ENCODE data around the gene ADISSP.

ADISSP gene

DNA sequence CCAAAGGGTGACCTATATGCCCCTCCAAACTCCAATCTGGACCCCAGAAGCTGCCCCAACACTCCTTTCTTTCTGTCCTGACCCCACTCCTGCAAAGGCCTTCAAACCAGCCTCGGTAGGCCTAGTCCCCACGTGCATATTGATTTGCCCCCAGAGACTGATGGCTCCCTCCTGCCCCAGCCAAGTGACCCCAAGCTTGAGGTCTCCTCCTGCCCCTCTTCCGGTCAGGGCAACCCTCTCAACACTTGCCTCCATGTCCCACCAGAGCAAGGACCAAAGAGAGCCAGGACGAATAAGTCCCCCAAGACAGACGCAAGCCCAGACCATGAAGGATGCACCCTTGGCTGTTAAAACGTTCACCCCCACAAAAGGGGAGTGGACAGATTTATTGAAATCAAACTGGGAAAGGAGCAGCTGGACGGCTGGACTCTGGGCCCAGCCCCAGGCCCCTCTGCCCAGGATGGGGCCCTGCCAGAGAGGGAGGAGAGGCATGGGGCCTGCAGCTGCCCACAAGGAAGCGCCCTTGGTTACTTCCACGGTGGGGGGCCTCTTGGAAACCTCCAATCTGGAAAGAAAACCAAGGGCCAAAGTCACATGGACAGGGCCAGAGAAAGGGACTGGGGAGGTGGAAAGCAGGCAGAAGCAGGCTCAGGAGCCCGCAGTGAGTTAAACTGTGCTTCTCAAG, 16.1 kb upstream of the ADISSP start:
- peaks cover 0 to 21% of the 10 kb centered on the region in 2 experiments; a peak in 2 of 3 replicates for H3K36me3 ChIP-seq (ENCODE audit: control insufficient read depth in 2 of 2, insufficient read depth in 1 of 2, low read length in 2 of 2)
- 0 out of 2 replicates have a peak, but pooled peaks have one; percentile 10 for TF ChIP-seq ZNF341 (tag by site-specific recombination; IDR thresholded peaks at IDR 0.05; ENCODE audit: low read depth)
- TF ChIP-seq GLIS1 (tag by site-specific recombination; IDR thresholded peaks at IDR 0.05): peak; percentile 28; the same call in 1 of the 2 replicates
- no peak for TF ChIP-seq REST (tag by site-specific recombination; IDR thresholded peaks at IDR 0.05)
- peaks cover 15% of the 10 kb centered on the region; the same call in 1 of the 2 replicates for H3K4me1 ChIP-seq (ENCODE audit: control insufficient read depth, insufficient read depth, low read length)
- H3K9me3 ChIP-seq (ENCODE audit: control insufficient read depth, insufficient read depth, low read depth, low read length): no peaks in the 10 kb centered on the region
- POLR2A ChIA-PET: interaction anchor here (0.6 to 3.3 kb wide), 3 partner anchors 16 to 75 kb away, joined by 3 to 33 read pairs (median 6); partner anchors contain the start of gene ADISSP
- CTCF ChIA-PET: interaction anchor here (0.6 to 10.3 kb wide), 6 partner anchors 15 to 133 kb away, joined by 3 to 142 read pairs (median 4); partner anchors contain the start of gene AP5S1
- H3K27ac ChIP-seq (ENCODE audit: extremely low read depth, low read depth, low read length): 0 out of 2 replicates have a peak overlapping the region, but pooled peaks have one; percentile 24
- no peak overlapping the region for H3K4me3 ChIP-seq (ENCODE audit: low read depth, low read length)

GRCh38 chr20:3783068-3783489, 15.5 kb upstream of the ADISSP start:
- H3K4me3 ChIP-seq (ENCODE audit: low read depth, low read length): no peak overlapping the region
- peak overlapping the region; percentile 30; the same call in 1 of the 2 replicates for H3K27ac ChIP-seq (ENCODE audit: extremely low read depth, low read depth, low read length)
- ChIA-PET POLR2A (interaction anchor here (0.5 to 3.3 kb wide), 3 partner anchors 15 to 68 kb away, joined by 3 to 33 read pairs (median 5); partner anchors contain the start of gene ADISSP), CTCF (interaction anchor here (1.4 to 10.3 kb wide), 3 partner anchors 30 to 63 kb away, joined by 3 to 142 read pairs (median 10); partner anchors contain the start of gene AP5S1)
- TF ChIP-seq, protein P1, sequence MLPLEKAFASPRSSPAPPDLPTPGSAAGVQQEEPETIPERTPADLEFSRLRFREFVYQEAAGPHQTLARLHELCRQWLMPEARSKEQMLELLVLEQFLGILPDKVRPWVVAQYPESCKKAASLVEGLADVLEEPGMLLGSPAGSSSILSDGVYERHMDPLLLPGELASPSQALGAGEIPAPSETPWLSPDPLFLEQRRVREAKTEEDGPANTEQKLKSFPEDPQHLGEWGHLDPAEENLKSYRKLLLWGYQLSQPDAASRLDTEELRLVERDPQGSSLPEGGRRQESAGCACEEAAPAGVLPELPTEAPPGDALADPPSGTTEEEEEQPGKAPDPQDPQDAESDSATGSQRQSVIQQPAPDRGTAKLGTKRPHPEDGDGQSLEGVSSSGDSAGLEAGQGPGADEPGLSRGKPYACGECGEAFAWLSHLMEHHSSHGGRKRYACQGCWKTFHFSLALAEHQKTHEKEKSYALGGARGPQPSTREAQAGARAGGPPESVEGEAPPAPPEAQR (tag by site-specific recombination; IDR thresholded peaks at IDR 0.05): no peak
- TF ChIP-seq YY2 (tag by site-specific recombination; IDR thresholded peaks at IDR 0.05) (no peak), ZNF138 (tag by site-specific recombination; IDR thresholded peaks at IDR 0.05; ENCODE audit: borderline replicate concordance) (no peak), GLIS2 (tag by site-specific recombination; IDR thresholded peaks at IDR 0.05) (peak; percentile 12; the same call in 1 of the 2 replicates), ZBTB49 (tag by site-specific recombination; IDR thresholded peaks at IDR 0.05; ENCODE audit: low read depth) (no peak), GLIS1 (tag by site-specific recombination; IDR thresholded peaks at IDR 0.05) (peak; percentile 25; the same call in 1 of the 2 replicates), HIC1 (tag by site-specific recombination; IDR thresholded peaks at IDR 0.05) (no peak), ZNF184 (tag by site-specific recombination; IDR thresholded peaks at IDR 0.05) (no peak), ZNF600 (tag by site-specific recombination; IDR thresholded peaks at IDR 0.05) (no peak)
- TF ChIP-seq, protein P2, sequence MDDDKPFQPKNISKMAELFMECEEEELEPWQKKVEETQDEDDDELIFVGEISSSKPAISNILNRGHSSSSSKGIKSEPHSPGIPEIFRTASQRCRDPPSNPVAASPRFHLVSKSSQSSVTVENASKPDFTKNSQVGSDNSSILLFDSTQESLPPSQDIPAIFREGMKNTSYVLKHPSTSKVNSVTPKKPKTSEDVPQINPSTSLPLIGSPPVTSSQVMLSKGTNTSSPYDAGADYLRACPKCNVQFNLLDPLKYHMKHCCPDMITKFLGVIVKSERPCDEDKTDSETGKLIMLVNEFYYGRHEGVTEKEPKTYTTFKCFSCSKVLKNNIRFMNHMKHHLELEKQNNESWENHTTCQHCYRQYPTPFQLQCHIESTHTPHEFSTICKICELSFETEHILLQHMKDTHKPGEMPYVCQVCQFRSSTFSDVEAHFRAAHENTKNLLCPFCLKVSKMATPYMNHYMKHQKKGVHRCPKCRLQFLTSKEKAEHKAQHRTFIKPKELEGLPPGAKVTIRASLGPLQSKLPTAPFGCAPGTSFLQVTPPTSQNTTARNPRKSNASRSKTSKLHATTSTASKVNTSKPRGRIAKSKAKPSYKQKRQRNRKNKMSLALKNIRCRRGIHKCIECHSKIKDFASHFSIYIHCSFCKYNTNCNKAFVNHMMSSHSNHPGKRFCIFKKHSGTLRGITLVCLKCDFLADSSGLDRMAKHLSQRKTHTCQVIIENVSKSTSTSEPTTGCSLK (tag by site-specific recombination; IDR thresholded peaks at IDR 0.05): no peak
- TF ChIP-seq, protein P3, sequence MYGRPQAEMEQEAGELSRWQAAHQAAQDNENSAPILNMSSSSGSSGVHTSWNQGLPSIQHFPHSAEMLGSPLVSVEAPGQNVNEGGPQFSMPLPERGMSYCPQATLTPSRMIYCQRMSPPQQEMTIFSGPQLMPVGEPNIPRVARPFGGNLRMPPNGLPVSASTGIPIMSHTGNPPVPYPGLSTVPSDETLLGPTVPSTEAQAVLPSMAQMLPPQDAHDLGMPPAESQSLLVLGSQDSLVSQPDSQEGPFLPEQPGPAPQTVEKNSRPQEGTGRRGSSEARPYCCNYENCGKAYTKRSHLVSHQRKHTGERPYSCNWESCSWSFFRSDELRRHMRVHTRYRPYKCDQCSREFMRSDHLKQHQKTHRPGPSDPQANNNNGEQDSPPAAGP (tag by site-specific recombination; IDR thresholded peaks at IDR 0.05): no peak
- TF ChIP-seq, protein P4, sequence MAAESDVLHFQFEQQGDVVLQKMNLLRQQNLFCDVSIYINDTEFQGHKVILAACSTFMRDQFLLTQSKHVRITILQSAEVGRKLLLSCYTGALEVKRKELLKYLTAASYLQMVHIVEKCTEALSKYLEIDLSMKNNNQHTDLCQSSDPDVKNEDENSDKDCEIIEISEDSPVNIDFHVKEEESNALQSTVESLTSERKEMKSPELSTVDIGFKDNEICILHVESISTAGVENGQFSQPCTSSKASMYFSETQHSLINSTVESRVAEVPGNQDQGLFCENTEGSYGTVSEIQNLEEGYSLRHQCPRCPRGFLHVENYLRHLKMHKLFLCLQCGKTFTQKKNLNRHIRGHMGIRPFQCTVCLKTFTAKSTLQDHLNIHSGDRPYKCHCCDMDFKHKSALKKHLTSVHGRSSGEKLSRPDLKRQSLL (tag by site-specific recombination; IDR thresholded peaks at IDR 0.05): no peak
- H3K36me3 ChIP-seq (ENCODE audit: control insufficient read depth in 2 of 2, insufficient read depth in 1 of 2, low read length in 2 of 2): peaks cover 0 to 21% of the 10 kb centered on the region in 2 experiments; a peak in 2 of 3 replicates
- peaks cover 15% of the 10 kb centered on the region; the same call in 1 of the 2 replicates for H3K4me1 ChIP-seq (ENCODE audit: control insufficient read depth, insufficient read depth, low read length)
- no peaks in the 10 kb centered on the region for H3K9me3 ChIP-seq (ENCODE audit: control insufficient read depth, insufficient read depth, low read depth, low read length)
